HG02759 (cell line): Measurements from ENCODE around the gene CACNA2D3.

Experiments
- ATAC-seq: cut with Tn5 transposase; IDR thresholded peaks from one replicate; pipeline ENCODE4 v1.9.1; 2021; ENCODE audit warnings: mild to moderate bottlenecking, moderate library complexity; ENCODE audit not compliant: unreplicated experiment

CACNA2D3 gene

GRCh38 chr3:54557538-54558428 lies 435.4 kb downstream of the CACNA2D3 start:
- ATAC-seq, result no peak

GRCh38 chr3:54563501-54564200 lies 441.3 kb downstream of the CACNA2D3 start:
- ATAC-seq, result no peak

- ATAC-seq, result no peak
Measured at GRCh38 chr3:54564374-54564925, 442.1 kb downstream of the CACNA2D3 start.

GRCh38 chr3:54565956-54566355 lies 443.6 kb downstream of the CACNA2D3 start:
- ATAC-seq, result no peak

- ATAC-seq, result no peak
Measured at GRCh38 chr3:54567949-54568348, 445.6 kb downstream of the CACNA2D3 start.

GRCh38 chr3:54570008-54570407 lies 447.7 kb downstream of the CACNA2D3 start:
- ATAC-seq, result no peak

- no peak for ATAC-seq
Measured at GRCh38 chr3:54572197-54572895, 450.0 kb downstream of the CACNA2D3 start.

- no peak for ATAC-seq
Measured at GRCh38 chr3:54573858-54574257, 451.5 kb downstream of the CACNA2D3 start.

GRCh38 chr3:54574906-54575617 lies 452.7 kb downstream of the CACNA2D3 start:
- ATAC-seq, result no peak

GRCh38 chr3:54575618-54575960 lies 453.2 kb downstream of the CACNA2D3 start:
- no peak for ATAC-seq

GRCh38 chr3:54577313-54577712 lies 455.0 kb downstream of the CACNA2D3 start:
- ATAC-seq, result no peak

- no peak for ATAC-seq
Measured at GRCh38 chr3:54578417-54578816, 456.1 kb downstream of the CACNA2D3 start.

GRCh38 chr3:54580453-54580852 lies 458.1 kb downstream of the CACNA2D3 start:
- no peak for ATAC-seq

- ATAC-seq, result no peak
Measured at GRCh38 chr3:54582424-54582823, 460.1 kb downstream of the CACNA2D3 start.

- ATAC-seq, result no peak
Measured at GRCh38 chr3:54591157-54591556, 468.8 kb downstream of the CACNA2D3 start.

GRCh38 chr3:54593653-54594052 lies 471.3 kb downstream of the CACNA2D3 start:
- no peak for ATAC-seq

GRCh38 chr3:54596087-54596486 lies 473.7 kb downstream of the CACNA2D3 start:
- no peak for ATAC-seq

GRCh38 chr3:54599716-54600115 lies 477.4 kb downstream of the CACNA2D3 start:
- no peak for ATAC-seq

- no peak for ATAC-seq
Measured at GRCh38 chr3:54600441-54601204, 478.3 kb downstream of the CACNA2D3 start.

GRCh38 chr3:54604495-54604894 lies 482.1 kb downstream of the CACNA2D3 start:
- ATAC-seq, result no peak
